Uterus (tissue), 2 donors: ENCODE results near the gene PFKM.

ENCODE experiments used
- CTCF ChIP-seq, 4 experiments: fragments of 200-600 bp in 2 of 4; fragments of 450-650 bp in 2 of 4; sonication (generic) in 2 of 4; IDR thresholded peaks; one replicate each; pipeline ENCODE4 v1.5.1; 2016 to 2019; ENCODE audit warnings: antibody characterized with exemption in 4 of 4, mild to moderate bottlenecking in 2 of 4, moderate library complexity in 1 of 4
- POLR2A ChIP-seq, 2 donors: fragments of 450-650 bp; IDR thresholded peaks; one replicate each; pipeline ENCODE4 v1.6.1; 2016; ENCODE audit warnings: antibody characterized with exemption in 2 of 2, mild to moderate bottlenecking in 1 of 2, moderate library complexity in 1 of 2

- TF ChIP-seq CTCF (IDR thresholded peaks at IDR 0.05) (no peak), POLR2A (IDR thresholded peaks at IDR 0.05) (no peak)
Measured at GRCh38 chr12:48115957-48116356, 3.2 kb upstream of the PFKM start.
